IMR-90 (cell line): ENCODE measurements around the gene ZNRD2. TPM values are rescaled to one million over a fixed set of nuclear protein-coding genes. Genes with fewer than 3 reads are reported as not detected.

ENCODE experiments used
- ATAC-seq: fragments of 200-7000 bp; cut with Tn5 transposase; 2 replicates; pipeline ENCODE4 v1.9.1; 2020; ENCODE audit warnings: low read depth, mild to moderate bottlenecking, moderate library complexity
- BruUV-seq: library from RNA; stranded (reverse); fragments of 400-500 nt; replicated peaks from 2 replicates; lab custom pipeline; 2021; lab: Mats Ljungman, UMichigan
- CTCF ChIA-PET: fragments of 300-600 bp; formaldehyde crosslinking; extraction: SDS; loops from one replicate; lab custom pipeline; 2021; ENCODE audit warnings: antibody characterized with exemption; lab: Yijun Ruan, JAX
- POLR2A ChIA-PET: fragments of 300-600 bp; sonication (Branson Sonifier 250); formaldehyde crosslinking; loops from one replicate; lab custom pipeline; 2022; ENCODE audit warnings: antibody characterized with exemption; ENCODE audit not compliant: unreplicated experiment; lab: Charles Lee
- DNase-seq: peaks from one replicate; pipeline ENCODE4 v3.0.0; 2013
- H2AFZ ChIP-seq: replicated peaks from 2 replicates; pipeline ENCODE3; 2013; ENCODE audit warnings: low read length, mild to moderate bottlenecking; ENCODE audit not compliant: poor library complexity
- H2AK5ac ChIP-seq: 2 replicates; pipeline ENCODE4 v1.6.1; 2013; ENCODE audit warnings: low read depth, low read length, inconsistent platforms
- H2AK9ac ChIP-seq: replicated peaks from 2 replicates; pipeline ENCODE3; 2013; ENCODE audit warnings: mild to moderate bottlenecking, low read depth, low read length, moderate library complexity; ENCODE audit not compliant: poor library complexity
- H2BK120ac ChIP-seq: 2 replicates; pipeline ENCODE4 v1.6.1; 2013; ENCODE audit warnings: low read depth, low read length, inconsistent platforms
- H2BK15ac ChIP-seq: 3 replicates; pipeline ENCODE4 v1.6.1; 2013; ENCODE audit warnings: low read depth, low read length, inconsistent platforms
- H2BK20ac ChIP-seq: 2 replicates; pipeline ENCODE4 v1.6.1; 2013; ENCODE audit warnings: low read depth, mild to moderate bottlenecking, inconsistent platforms, low read length, moderate library complexity
- H2BK5ac ChIP-seq: 2 replicates; pipeline ENCODE4 v1.6.1; 2013; ENCODE audit warnings: mild to moderate bottlenecking, low read depth, low read length, inconsistent platforms; ENCODE audit not compliant: poor library complexity, severe bottlenecking
- H3K14ac ChIP-seq: replicated peaks from 2 replicates; pipeline ENCODE4 v1.6.1; 2013; ENCODE audit warnings: low read depth, low read length, inconsistent platforms
- H3K18ac ChIP-seq: 2 replicates; pipeline ENCODE4 v1.6.1; 2013; ENCODE audit warnings: low read depth, low read length, control low read depth
- H3K23ac ChIP-seq: 2 replicates; pipeline ENCODE4 v1.6.1; 2013; ENCODE audit warnings: low read depth, low read length, inconsistent platforms
- H3K27ac ChIP-seq: 2 replicates; pipeline ENCODE4 v1.5.1; 2013; ENCODE audit warnings: mild to moderate bottlenecking, control low read depth, low read length; ENCODE audit not compliant: insufficient read depth
- H3K27me3 ChIP-seq: 2 replicates; pipeline ENCODE4 v1.6.1; 2013; ENCODE audit warnings: low read length; ENCODE audit not compliant: control insufficient read depth, insufficient read depth
- H3K36me3 ChIP-seq: 2 replicates; pipeline ENCODE4 v1.6.1; 2013; ENCODE audit warnings: low read length, mixed read lengths; ENCODE audit not compliant: control insufficient read depth, insufficient read depth
- H3K4ac ChIP-seq: 2 replicates; pipeline ENCODE4 v1.6.1; 2013; ENCODE audit warnings: low read depth, low read length, inconsistent platforms
- H3K4me1 ChIP-seq: 2 replicates; pipeline ENCODE4 v1.6.1; 2013; ENCODE audit warnings: low read length, mixed read lengths; ENCODE audit not compliant: control insufficient read depth, insufficient read depth
- H3K4me2 ChIP-seq: 2 replicates; pipeline ENCODE4 v1.6.1; 2013; ENCODE audit warnings: low read depth, mild to moderate bottlenecking, control low read depth, low read length, moderate library complexity
- H3K4me3 ChIP-seq: 2 replicates; pipeline ENCODE4 v1.5.1; 2013; ENCODE audit warnings: low read depth, mild to moderate bottlenecking, control low read depth, low read length, moderate library complexity; ENCODE audit not compliant: insufficient read depth
- H3K56ac ChIP-seq: 2 replicates; pipeline ENCODE4 v1.6.1; 2013; ENCODE audit warnings: low read length, inconsistent platforms; ENCODE audit not compliant: insufficient read depth; ENCODE audit errors: extremely low read depth
- H3K79me1 ChIP-seq, 2 experiments: 2 replicates each; pipeline ENCODE4 v1.6.1; 2013; ENCODE audit warnings: low read length in 2 of 2, inconsistent platforms in 1 of 2, low read depth in 1 of 2
- H3K9ac ChIP-seq: 2 replicates; pipeline ENCODE4 v1.6.1; 2013; ENCODE audit warnings: low read depth, low read length, control low read depth
- H3K9me1 ChIP-seq: 2 replicates; pipeline ENCODE4 v1.6.1; 2013; ENCODE audit warnings: low read length, inconsistent platforms; ENCODE audit not compliant: insufficient read depth
- H3K9me3 ChIP-seq: 2 replicates; pipeline ENCODE4 v1.6.1; 2013; ENCODE audit warnings: low read length; ENCODE audit not compliant: control insufficient read depth, insufficient read depth
- H4K20me1 ChIP-seq: 2 replicates; pipeline ENCODE4 v1.6.1; 2013; ENCODE audit warnings: low read length, inconsistent platforms; ENCODE audit not compliant: insufficient read depth
- H4K5ac ChIP-seq: 2 replicates; pipeline ENCODE4 v1.6.1; 2013; ENCODE audit warnings: mild to moderate bottlenecking, low read depth, low read length, control low read depth
- H4K8ac ChIP-seq, 2 experiments: 2 replicates each; pipeline ENCODE4 v1.6.1; 2013; ENCODE audit warnings: low read depth in 2 of 2, low read length in 2 of 2, control low read depth in 1 of 2, inconsistent platforms in 1 of 2
- H4K91ac ChIP-seq: 2 replicates; pipeline ENCODE4 v1.6.1; 2013; ENCODE audit warnings: low read depth, low read length, inconsistent platforms; ENCODE audit not compliant: insufficient read depth
- CTCF ChIP-seq: conservative IDR thresholded peaks from 2 replicates; pipeline ENCODE4 v1.5.1; 2012; ENCODE audit warnings: mild to moderate bottlenecking, low read depth, low read length, improper control_type of control experiment
- FOS ChIP-seq: fragments of 150-350 bp; IDR thresholded peaks from 2 replicates; pipeline ENCODE4 v1.6.1; 2016; ENCODE audit warnings: low read depth, low read length
- MAZ ChIP-seq: IDR thresholded peaks from 2 replicates; pipeline ENCODE4 v1.6.1; 2012; ENCODE audit warnings: low read depth, mild to moderate bottlenecking, low read length, improper control_type of control experiment, moderate library complexity, borderline replicate concordance
- MXI1 ChIP-seq: IDR thresholded peaks from 2 replicates; pipeline ENCODE4 v1.6.1; 2012; ENCODE audit warnings: low read depth, mild to moderate bottlenecking, low read length, moderate library complexity, borderline replicate concordance
- POLR2A ChIP-seq: IDR thresholded peaks from 2 replicates; pipeline ENCODE4 v1.6.1; 2012; ENCODE audit warnings: mild to moderate bottlenecking, low read depth, low read length
- RCOR1 ChIP-seq: IDR thresholded peaks from 2 replicates; pipeline ENCODE4 v1.6.1; 2012; ENCODE audit warnings: mild to moderate bottlenecking, low read length, improper control_type of control experiment; ENCODE audit not compliant: insufficient replicate concordance
- USF2 ChIP-seq: fragments of 150-350 bp; IDR thresholded peaks from 2 replicates; pipeline ENCODE4 v1.6.1; 2017; ENCODE audit warnings: mild to moderate bottlenecking, antibody characterized with exemption, low read length, low read depth
- WGBS, 2 experiments: methylation state at CpG; one replicate each; pipeline versions ENCODE4 v1.1.5 to v1.1.7; 2013; ENCODE audit warnings: missing lambda C conversion rate in 2 of 2; ENCODE audit not compliant: insufficient read length in 1 of 2; ENCODE audit errors: extremely low coverage in 2 of 2; 5-methylcytosine and 5-hydroxymethylcytosine counted together
- dilution Hi-C: fragments of 300-500 bp; cut with HindIII; formaldehyde crosslinking; loops from one replicate; pipeline ENCODE4 v1.14.3; 2018; ENCODE audit warnings: low sequenced_read_pairs; ENCODE audit not compliant: unreplicated experiment
- in situ Hi-C: fragments of 300-500 bp; cut with MboI; formaldehyde crosslinking; loops from 3 replicates; pipeline ENCODE4 v1.14.3; 2019; ENCODE audit warnings: low sequenced_read_pairs, inconsistent platforms, mixed read lengths
- intact Hi-C: fragments of 100-400 bp; cut with micrococcal nuclease; formaldehyde crosslinking; loops from 2 replicates; pipeline ENCODE4 v1.10.0; 2022
- polyA plus RNA-seq, 3 experiments: library from polyadenylated mRNA; depleted of rRNA; stranded (reverse); fragments of >200 nt; gene quantifications; 2 replicates each; pipeline ENCODE4 v1.2.3, GENCODE V29; 2012; ENCODE audit warnings: low replicate concordance in 1 of 3
- total RNA-seq: library from RNA; depleted of rRNA; stranded (reverse); fragments of >200 nt; gene quantifications from 2 replicates; pipeline ENCODE4 v1.2.3, GENCODE V29; 2012

The ZNRD2 gene
- total and polyA plus RNA-seq, 2 of the 4 experiments (the other 2 are of a cell fraction) = 75.6 to 90.3 TPM

DNA sequence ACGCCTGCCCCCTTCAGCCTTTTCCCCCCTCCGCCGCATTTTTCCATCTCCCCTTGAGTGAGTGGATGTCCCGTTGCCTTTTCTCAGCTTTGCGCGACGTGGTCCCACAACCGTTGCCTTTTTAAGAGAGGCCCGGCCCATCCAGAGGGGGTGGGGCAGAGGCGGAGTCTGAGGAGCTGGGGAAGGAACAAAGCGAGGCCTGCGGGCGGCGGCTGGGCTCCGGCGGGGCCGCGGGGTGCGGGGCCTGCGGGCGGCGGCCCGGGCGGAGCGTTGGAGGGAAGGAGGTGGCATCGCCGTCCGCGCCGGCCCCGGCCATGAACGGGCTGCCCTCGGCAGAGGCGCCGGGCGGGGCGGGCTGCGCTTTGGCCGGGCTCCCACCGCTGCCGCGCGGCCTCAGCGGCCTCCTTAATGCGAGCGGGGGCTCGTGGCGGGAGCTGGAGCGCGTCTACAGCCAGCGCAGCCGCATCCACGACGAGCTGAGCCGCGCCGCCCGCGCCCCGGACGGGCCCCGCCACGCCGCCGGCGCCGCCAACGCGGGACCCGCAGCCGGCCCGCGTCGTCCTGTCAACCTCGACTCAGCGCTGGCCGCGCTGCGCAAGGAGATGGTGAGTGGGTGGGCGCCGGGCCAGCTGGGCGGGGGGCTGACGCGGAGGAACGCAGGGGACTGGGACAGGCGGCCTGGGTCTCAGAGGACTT lies 2.2 kb downstream of the ZNRD2 start, which contains the start of gene FAM89B:
Gene FAM89B (plus strand): TSS at position 183 of the 696 bp plus-strand sequence. CDS start 132 bp downstream, at position 315.
- intact Hi-C loops (loop anchor here (5.0 kb wide), 2 partner anchors 35 to 190 kb away; partner anchors contain the start of gene SLC25A45), dilution Hi-C loops (no loop called here), in situ Hi-C loops (no loop called here)
- Histone ChIP-seq H4K20me1 (peaks cover 28% of the 10 kb centered on the region), H2BK15ac (no peak within 1 kb of the TSS), H3K9me1 (peaks cover 13% of the 10 kb centered on the region), H3K4ac (peak within 1 kb of the TSS; percentile 88), H3K14ac (peak within 1 kb of the TSS; percentile 14; the same call in 1 of the 2 replicates), H3K27ac (peak within 1 kb of the TSS; percentile 57), H2AFZ (peak within 1 kb of the TSS; percentile 86), H3K4me2 (peak within 1 kb of the TSS; percentile 93), H3K56ac (peak within 1 kb of the TSS; percentile 37; the same call in 1 of the 2 replicates), H3K9ac (peak within 1 kb of the TSS; percentile 79), H3K23ac (peak within 1 kb of the TSS; percentile 78; the same call in 1 of the 2 replicates), H2BK120ac (0 out of 2 replicates have a peak within 1 kb of the TSS, but pooled peaks have one; percentile 8), H2AK5ac (peak within 1 kb of the TSS; percentile 97; the same call in 1 of the 2 replicates), H2BK20ac (no peak within 1 kb of the TSS), H3K4me3 (peak within 1 kb of the TSS; percentile 75), H3K27me3 (no peaks in the 10 kb centered on the region), H4K91ac (0 out of 2 replicates have a peak within 1 kb of the TSS, but pooled peaks have one; percentile 51), H3K36me3 (peaks cover 4% of the 10 kb centered on the region; the same call in 1 of the 2 replicates), H4K8ac (no peak within 1 kb of the TSS; a peak in 1 of 4 replicates), H2AK9ac (peak within 1 kb of the TSS; percentile 96), H2BK5ac (peak within 1 kb of the TSS; percentile 73), H3K79me1 (peaks cover 29 to 73% of the 10 kb centered on the region in 2 experiments), H3K18ac (no peak within 1 kb of the TSS), H4K5ac (peak within 1 kb of the TSS; percentile 27; the same call in 1 of the 2 replicates), H3K9me3 (no peaks in the 10 kb centered on the region), H3K4me1 (peaks cover 35% of the 10 kb centered on the region)
- CTCF ChIA-PET = interaction anchor here (1.0 to 2.6 kb wide), 2 partner anchors 14 to 32 kb away, joined by 4 to 15 read pairs; partner anchors contain the start of gene LTBP3
- POLR2A ChIA-PET = interaction anchor here (0.6 to 1.1 kb wide), 4 partner anchors 73 to 794 kb away, joined by 3 to 9 read pairs (median 4); partner anchors contain the start of genes NEAT1 and SF1
- TF ChIP-seq USF2 = no peak
- no peak for TF ChIP-seq FOS
- TF ChIP-seq RCOR1 = no peak
- peak; percentile 64 for TF ChIP-seq MXI1
- TF ChIP-seq CTCF = no peak
- peak; percentile 72; the same call in 1 of the 2 replicates for TF ChIP-seq MAZ
- peak; percentile 63 for TF ChIP-seq POLR2A
- no TSS peak for BruUV-seq
- ATAC-seq (peak; percentile 41), DNase-seq (peak; percentile 77)
- 0% methylated on average over 43 of the region's 86 CpGs; no CpG with 5 or more reads in 1 of the 2 experiments for WGBS, 2 experiments
